GM19397 (cell line): ENCODE results near the gene AKAP11.
A peak's percentile ranks its signal among the peaks of the same experiment; 100 is the strongest.

Experiments used
- ATAC-seq: cut with Tn5 transposase; IDR thresholded peaks from one replicate; pipeline ENCODE4 v1.9.1; 2021; ENCODE audit warnings: mild to moderate bottlenecking, moderate library complexity; ENCODE audit not compliant: unreplicated experiment

The AKAP11 gene

DNA sequence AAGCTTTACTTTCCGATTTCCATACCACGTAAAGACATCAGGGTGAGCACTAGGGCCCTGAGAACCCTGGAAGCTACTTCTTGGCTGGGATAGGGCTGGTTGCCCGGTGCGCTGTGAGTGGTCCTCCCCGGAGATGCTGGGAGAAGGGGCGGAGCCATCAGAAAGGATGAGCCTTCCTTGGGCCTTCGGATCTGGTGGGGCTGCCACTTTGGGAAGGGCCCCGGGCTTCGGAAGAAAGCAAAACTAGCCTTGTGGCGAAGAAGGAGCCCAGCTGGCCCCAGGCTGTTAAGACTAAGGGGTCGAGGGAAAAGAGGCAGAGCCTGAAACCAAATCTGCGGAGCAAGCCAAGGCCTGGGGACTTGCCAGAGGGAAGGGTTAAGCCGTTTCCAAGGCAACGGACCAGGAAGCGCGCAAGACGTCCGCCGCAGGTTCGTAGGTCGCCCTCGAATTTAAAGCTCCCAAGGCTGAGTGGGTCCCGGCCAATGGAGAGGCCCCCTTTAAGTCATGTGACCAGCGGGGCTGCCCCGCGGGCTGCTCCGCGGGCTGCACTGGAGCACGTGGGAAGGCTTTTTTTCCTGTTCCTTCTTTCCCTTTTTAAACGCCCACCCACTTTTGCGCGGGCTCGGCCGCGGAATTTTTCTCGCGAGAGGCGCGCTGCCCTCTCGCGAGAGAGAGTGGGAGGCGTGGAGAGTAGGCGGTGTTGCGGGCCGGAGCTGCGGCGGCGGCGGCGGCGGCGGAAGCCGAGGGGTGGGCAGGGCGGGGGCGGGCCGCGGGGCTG, 426 bp upstream of the AKAP11 start:
- peak; percentile 85 for ATAC-seq

DNA sequence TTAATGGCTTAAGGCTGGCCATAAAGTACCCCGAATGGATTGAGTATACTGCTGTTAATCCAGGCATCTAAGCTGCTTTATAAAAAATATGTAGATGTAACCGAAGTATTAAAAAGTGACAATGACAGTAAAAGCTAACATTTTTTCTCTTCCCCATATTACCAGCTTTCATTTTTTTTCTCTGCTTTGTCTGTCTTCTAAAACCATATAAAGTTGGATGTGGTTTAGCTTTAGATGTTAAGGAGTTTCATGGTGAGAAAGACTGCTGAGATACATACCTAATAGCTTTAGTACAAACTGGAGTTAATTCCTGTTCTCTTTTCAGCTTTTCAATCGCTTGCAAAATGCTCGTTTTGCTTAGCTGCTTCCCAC, 838 bp downstream of the AKAP11 start:
- no peak for ATAC-seq

DNA sequence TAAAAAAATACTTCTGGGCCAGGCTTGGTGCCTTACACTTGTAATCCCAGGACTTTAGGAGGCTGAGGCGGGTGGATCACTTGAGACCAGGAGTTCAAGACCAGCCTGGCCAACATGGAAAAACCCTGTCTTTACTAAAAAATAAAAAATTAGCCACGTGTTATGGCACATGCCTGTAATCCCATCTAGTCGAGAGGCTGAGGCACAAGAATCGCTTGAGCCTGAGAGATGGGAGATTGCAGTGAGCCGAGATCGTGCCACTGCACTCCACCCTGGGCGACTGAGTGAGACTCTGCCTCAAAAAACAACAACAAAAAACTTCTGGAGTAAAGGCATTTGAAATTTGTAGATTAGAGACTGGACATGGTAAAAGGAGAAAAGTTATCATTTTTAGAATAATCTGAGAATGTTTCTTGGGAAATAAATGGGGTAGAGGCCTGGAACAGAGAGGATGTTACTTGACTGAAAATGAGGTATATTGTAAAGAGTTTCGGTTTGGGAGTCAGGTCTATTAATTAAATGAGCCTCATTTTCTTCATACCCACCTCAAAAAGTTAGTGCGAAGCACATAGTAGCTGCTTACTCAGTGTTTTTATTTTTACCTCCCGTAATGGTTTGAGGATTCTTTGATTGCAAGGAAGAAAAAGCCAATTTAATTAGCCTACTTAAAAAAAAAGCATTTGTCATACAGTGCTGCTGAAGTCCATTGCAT, 2.6 kb downstream of the AKAP11 start:
- ATAC-seq = no peak

DNA sequence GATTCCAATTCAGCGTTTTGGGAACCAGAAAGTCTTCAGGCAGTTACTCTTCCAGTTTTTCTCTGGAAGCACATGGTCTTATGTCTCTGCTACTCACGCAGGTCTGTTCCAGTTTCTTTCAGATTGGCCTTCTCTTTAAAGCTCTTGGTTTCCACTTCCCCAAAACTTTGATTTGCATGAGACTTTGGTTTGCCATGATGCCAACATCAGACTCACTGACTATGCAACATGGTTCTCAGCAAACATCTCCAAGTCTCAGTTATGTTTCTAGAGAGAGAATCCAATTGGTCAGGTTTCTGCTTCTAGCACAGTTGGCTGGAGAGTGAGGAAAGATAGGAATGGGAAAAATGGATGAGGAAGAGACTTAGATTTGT, 3.1 kb downstream of the AKAP11 start:
- ATAC-seq = no peak

DNA sequence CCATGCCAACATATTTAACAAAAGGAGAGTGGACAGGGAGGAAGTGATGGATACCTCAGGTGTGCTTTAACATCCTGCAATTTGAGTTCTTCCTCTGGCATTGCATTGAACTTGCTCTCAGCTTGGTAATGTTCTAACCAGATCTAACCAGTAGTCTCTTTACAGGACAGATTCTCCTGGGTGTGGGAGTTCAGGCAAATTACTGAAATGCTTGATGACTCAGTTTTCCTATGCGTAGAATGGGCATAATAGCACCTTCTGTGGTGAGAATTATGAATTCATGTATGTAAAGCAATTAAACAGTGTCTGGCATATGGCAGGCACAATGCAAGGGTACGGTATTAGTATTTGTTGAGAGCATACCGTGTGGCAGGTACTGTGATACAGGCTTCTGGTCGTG, 3.6 kb downstream of the AKAP11 start:
- ATAC-seq = no peak

DNA sequence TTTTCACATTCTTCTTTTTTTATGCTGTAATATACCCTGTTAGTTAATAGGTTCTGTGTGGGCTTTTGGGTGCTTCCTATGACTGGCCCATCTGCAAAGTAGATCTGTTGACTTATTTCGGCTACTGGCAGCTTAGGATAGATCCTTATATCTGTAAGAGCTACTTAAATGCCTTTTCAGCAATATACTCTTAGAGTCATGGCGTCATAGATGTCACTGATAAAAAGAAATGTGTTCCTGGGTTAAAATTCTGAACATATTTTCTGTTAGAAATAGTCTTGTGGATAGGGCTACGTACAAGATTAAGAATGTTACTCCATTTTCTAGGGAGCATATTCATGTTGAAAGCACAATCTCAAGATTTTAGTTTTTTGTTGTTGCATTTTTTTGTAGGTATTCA, 4.7 kb downstream of the AKAP11 start:
- no peak for ATAC-seq

DNA sequence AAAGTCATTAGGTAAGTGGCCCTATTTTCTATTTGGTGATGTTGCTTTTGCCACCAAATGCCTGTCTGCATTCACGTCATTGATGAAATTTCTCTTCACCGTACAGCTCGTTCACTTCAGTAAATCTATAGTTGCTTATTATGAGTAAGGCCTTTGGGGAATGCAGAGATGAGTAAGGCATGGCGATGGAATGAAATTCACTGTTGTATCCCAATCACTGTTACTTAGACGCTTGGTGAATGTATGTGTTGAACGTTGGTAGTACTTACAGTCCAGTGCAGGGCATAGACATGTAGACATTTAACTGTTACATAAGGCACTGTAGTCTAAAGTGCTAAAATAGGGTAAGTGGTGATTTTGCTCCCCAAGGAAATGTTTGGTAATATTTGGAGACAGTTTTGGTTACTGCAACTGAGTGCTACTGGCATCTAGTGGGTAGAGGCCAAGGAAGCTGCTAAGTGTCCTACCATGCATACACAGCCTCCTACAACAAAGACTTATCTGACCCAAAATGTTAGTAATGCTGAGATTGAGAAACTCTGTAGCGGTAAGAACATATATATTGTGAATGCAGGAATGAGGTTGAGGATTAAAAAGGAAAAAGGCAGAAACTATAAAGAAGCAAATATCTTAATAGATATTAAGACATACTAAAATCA, 5.8 kb downstream of the AKAP11 start:
- no peak for ATAC-seq

DNA sequence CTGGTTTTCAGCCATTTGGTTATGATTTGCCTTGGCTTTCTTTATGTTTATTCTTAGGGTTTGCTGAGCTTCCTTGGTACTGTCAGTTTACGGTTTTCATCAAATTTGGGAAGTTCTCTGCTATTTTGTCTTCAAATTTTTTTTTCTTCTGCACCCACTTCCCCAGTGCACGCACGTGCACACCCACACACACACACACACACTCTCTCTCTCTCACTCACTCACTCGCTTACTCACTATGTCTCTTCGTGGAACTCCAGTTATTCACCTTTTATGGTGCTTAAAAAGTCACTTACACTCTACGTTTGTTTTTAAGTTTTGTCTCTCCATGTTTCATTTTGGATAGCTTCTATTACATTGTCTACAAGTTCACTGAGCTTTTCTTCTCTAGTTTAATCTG, 7.1 kb downstream of the AKAP11 start:
- ATAC-seq = no peak

DNA sequence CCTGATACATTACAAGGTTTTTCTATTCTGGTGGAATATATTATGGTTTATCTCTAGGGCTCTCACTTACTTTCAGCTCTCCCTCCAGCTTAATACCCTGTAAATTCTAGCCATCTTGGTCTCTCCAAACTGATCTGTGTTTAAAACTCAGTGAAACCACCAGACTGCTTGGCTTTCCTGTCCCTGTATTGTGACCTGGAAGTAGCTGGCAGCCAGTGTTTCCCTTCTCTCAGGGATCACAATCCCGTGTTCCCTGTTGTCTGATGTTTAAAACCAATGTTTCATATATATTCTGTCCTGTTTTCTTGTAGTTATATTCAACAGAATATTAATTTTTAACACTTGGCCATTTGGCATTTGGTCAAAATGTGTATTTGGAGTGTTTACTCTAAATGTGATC, 8.0 kb downstream of the AKAP11 start:
- ATAC-seq = no peak

DNA sequence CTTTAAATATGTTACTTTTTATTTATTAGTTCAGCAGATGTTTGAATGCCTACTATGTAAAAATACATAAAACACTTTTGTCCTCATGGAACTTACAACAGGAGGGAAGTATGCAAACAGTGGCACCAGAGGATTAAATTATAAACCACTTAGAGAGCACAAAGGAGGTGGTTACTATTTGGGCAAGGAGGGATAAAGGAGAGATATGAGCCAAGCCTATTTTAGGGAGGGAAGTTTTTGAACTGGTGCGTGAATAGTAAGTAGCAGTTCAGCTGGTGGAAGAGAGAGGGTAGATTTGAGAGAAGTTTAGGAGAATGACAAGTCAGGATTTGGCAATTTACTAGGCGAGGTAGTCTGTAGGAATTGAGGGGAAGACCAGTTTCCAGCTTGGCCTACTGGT, 8.6 kb downstream of the AKAP11 start:
- ATAC-seq = no peak

DNA sequence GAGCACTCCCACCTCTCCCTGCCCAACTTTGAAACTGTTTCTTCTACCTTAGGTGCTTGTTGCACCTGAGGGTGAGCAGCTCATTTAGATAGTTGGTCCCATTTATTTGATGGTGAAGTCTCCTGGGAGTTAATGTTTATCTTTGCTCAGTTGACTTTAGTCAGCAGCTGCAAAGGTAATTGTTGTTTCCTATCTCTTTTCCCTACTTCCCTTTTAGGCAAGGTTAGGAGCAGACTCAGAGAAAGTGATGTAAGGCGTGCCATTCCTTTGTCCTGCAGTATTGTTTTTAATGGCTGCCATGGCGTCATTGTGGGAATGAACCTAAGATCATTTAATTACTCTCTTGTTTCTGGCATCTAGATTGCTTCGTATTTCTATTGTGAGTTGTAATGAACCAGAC, 11.6 kb downstream of the AKAP11 start:
- no peak for ATAC-seq

DNA sequence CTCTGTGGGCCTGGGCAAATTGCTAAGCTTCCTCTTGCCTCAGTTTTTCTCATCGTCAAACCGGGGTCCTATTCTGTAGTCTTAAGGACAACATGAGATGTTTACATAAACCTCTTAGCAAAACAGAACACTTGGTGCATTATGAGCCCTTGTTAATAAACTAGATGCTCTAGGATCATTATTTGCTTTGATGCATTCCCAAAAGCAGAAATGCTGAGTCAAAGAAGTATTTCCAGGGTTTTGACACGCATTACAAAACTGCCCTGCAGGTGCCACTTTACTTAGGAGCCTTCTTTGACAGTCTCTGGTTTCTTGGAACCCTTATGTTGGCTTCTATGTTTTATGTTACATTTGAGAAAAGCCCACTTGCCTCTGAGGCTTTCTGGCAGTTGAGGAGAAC, 12.1 kb downstream of the AKAP11 start:
- ATAC-seq = no peak

DNA sequence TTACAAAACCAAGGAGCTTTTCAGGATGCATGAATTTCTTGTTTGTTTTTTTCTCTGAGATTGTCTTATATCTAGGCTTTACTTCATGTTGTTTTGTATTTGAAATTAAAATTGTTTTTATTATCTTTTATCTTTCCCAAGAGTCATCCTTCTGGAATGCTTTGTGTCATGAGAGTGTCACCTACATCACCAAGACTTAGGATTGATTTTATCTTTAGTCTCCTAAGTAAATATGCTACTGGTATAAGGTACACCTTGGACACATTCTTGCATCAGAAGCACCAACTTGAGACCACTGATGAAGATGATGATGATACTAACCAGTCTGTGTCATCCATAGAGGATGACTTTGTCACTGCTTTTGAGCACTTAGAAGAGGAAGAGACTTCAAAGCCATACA, 26.4 kb downstream of the AKAP11 start:
- ATAC-seq = no peak

DNA sequence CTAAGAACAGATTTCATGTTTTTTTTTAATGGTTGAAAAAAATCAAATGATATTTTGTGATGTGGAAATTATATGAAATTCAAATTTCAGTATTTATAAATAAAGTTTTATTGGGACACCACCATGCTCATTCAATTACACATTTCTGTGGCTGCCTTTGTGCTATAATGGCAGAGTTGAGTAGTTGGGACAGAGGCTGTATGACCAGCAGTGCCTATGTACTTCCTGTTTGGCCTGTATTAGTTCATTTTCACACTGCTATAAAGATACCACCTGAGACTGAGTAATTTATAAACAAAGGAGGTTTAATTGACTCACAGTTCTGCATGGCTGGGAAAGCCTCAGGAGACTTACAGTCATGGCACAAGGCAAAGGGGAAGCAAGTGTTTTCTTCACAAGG, 33.6 kb downstream of the AKAP11 start:
- no peak for ATAC-seq

DNA sequence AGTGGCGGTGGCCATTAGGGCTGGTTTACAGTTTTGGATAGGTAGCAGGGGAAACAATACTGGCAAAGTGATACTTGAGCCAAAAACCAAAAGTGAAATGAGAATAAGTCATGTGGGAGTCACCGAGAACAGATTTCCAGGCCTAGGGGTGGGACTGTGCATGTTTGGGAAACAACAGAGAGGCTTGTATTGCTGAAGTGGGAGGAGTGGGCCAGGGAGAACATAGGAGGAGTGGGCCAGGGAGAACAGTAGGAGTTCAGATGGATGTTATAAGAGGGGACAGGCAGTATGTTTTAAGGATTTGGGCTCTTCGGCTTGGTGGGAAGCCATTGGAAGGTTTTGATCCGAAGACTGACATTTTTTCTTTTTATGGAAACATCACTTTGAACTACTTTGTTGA, 35.5 kb downstream of the AKAP11 start:
- no peak for ATAC-seq

DNA sequence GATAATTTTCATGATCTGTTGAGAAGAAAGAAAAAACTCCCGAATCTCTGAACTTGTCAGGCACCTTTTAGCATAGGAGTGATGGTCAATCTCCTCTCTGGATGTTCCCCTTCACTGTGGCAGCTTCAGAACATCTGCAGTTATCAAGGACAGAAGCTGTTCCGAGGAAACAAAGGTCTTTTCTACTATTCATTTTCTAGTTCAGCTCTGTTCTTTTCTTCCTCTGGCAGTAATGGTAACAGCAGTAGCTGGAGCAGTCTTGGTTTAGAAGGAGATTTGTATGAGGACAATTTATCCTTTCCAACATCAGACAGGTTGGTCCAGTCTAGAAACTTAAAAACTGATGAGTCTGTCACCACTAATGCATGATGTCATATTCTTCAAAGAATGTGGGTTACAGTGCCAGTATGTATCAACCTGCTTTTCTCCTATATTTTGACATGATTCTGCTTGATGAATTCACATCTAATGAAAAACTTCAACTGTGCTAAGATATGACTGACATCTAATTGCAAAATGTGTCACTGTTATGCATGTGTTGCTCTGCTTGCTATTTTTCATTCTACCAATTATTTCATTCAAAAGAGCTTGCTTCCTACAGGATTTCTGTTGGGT, 41.0 kb downstream of the AKAP11 start:
- no peak for ATAC-seq

DNA sequence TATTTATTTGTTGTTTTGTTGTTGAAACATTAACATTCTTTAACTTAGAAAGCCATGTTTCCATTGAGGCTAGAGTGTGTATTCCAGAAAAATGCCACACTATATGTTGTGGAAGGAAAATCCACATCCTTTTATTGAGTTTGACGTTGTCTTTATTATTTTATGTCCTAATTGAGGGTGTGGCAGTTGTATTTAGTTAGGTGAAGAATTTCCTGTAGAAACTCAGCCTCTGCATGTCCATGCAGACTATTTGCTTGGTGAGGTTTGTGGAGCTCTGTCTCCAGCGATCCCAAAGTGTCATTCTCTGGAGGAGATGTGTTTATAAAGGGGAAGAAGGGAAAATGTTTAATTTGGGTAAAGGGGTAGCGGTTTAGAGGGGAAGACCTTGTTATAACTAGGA, 46.6 kb downstream of the AKAP11 start:
- no peak for ATAC-seq

DNA sequence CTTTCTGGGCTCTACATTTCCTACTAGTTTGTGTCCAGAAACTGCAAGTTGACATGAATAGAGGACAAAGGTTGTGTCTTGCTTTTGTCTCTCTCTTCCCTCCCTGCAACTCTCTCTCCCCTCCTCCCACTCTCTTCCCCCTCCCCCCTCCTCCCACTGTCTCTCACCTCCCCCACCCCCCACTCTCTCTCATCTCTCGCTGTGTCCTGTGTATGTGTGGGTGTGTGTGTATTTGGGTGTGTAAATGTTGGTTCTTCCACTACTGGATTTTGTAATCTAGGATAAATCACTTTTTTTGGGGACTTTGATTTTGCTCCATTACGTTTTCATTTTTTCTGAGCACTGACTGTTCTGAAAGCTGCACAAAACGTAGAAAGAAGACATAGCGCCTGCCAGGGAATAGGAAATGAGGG, 48.4 kb downstream of the AKAP11 start:
- no peak for ATAC-seq

DNA sequence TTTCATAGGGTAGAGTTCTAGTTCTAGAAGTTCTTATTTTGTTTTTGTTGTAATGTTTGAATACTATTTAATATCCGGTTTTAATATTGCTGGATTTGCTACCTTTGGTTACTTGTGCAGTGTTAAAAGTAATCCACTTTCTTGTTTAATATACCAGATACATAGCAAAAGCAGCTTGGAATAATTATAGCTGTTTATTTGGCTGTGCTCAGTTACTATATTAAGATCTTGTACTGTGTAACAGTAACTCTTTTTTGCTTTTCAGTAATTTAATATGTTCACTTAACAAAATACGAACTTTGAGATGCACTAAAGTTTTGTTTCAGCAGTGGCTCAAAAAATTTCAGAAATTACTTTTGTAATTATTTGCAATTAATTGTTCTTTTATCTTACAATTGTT, 50.9 kb downstream of the AKAP11 start:
- no peak for ATAC-seq

DNA sequence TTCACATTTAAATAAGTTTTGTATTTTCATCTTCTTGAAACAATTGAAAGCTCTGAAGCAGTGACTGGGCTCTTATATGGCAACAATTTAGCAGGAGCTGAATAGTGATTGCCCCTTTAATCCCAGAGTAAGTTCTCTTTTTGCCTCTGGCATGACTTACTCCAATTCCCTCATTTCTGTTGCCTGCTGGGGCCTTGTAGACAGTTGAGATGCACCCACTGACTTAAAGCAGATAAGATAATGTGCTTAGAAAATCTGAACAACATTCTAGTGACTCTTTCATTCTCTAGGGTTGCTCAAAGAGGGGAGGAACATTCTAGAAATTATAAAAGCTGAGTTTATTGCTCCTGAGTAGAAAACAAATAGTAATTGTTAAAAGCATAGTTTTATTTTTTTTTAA, 52.8 kb downstream of the AKAP11 start:
- no peak for ATAC-seq

DNA sequence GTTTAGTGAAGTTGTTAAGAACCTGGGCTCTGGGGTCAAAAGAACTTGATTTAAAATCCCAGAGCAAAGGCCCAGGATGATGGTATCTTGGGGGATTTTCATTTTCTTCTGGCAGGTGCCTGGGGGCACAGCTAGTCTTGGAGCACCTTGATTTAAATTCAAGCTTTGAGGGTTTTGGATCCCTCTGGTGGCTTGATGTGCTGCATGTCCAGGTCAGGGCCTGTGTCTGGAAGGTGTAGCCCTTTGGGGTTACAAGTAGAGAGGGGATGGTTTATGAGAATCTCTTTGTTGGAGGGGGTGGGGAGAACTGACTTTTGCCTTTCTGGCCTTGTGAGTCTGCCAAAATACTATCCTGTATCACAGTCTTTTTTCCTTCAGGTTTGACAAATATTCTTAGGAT, 55.8 kb downstream of the AKAP11 start:
- no peak for ATAC-seq

DNA sequence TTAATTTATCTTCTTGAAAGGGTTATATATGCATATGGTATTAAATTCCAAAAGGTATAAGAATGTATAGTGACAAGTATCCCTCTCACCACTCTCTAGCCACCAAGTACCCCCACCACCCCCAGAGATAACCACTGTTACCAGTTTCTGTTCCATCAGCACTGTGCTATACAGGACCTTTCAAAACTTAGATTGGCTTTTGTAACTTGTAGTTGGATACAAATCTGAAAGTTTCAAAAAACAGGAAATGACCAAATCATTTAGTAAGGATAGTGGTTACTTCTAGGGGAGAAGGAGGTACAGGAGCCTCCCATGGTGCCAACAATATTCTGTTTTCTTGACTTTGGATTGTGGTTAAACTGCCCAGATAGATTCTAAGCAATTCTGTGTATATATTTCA, 56.7 kb downstream of the AKAP11 start:
- no peak for ATAC-seq
